Spinal cord (tissue), 10 donors: ENCODE measurements around the gene ME2. TPM values are rescaled to one million over a fixed set of nuclear protein-coding genes. Genes with fewer than 3 reads are reported as not detected.
"Not testable (repeated sequence)": the region's sequence is repeated elsewhere in the genome, so short reads cannot be mapped to it uniquely, and the experiment has no call there.

Source experiments
- DNase-seq, 6 donors: peaks; one replicate each; pipeline versions ENCODE4 v3.0.0 to v3.0.0-alpha.2; 2013 to 2015; ENCODE audit warnings: low spot score in 6 of 6, low read depth in 4 of 6
- H3K27ac ChIP-seq: one replicate; pipeline ENCODE4 v1.5.1; 2013; ENCODE audit warnings: low read depth, low read length, control low read depth
- H3K27me3 ChIP-seq: one replicate; pipeline ENCODE4 v1.6.1; 2013; ENCODE audit warnings: low read length; ENCODE audit not compliant: control insufficient read depth, insufficient read depth
- H3K36me3 ChIP-seq: one replicate; pipeline ENCODE4 v1.6.1; 2013; ENCODE audit warnings: low read length; ENCODE audit not compliant: control insufficient read depth, insufficient read depth
- H3K4me1 ChIP-seq: one replicate; pipeline ENCODE4 v1.6.1; 2013; ENCODE audit warnings: low read length; ENCODE audit not compliant: control insufficient read depth, insufficient read depth
- H3K4me3 ChIP-seq: one replicate; pipeline ENCODE4 v1.5.1; 2013; ENCODE audit warnings: low read depth, low read length, control low read depth
- H3K9me3 ChIP-seq: one replicate; pipeline ENCODE4 v1.6.1; 2013; ENCODE audit warnings: low read length; ENCODE audit not compliant: control insufficient read depth, insufficient read depth
- WGBS: methylation state at CpG from one replicate; pipeline ENCODE4 v1.1.5; 2013; ENCODE audit warnings: missing lambda C conversion rate; ENCODE audit not compliant: insufficient coverage; 5-methylcytosine and 5-hydroxymethylcytosine counted together
- polyA plus RNA-seq, 2 donors: library from polyadenylated mRNA; unstranded; fragments of 120-200 nt; gene quantifications; one replicate each; pipeline ENCODE4 v1.2.1, GENCODE V29; 2013; ENCODE audit not compliant: insufficient read length in 2 of 2
- total RNA-seq, 2 donors: library from RNA; depleted of rRNA in 1 of 2; stranded (reverse); fragments of 120-200 nt in 1 of 2; fragments of >200 nt in 1 of 2; gene quantifications; one replicate each; pipeline versions ENCODE4 v1.2.3 to v1.2.4, GENCODE V29; 2013 to 2014
- donor health status: healthy.

ME2 gene
- total and polyA plus RNA-seq, 4 donors, result 55.2 to 83.7 (median 65.9) TPM

DNA sequence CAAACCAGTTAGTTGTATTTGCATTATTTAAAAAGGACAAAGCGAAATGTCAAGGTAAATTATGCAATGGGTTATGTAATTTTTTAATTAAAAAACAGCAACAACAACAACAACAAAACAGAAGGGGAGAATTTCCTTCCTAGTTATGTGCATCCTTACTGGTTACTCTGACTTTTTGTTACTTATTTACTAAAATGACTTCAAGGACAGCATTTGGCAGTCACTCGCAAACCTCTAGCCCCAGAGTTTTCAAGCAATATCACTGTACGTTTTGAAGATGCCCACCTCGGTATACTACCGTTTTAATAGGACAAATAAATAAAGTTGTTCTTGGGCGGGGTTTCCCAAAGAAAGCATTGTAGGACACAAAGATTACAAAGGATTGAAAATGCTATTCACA lies 34.4 kb upstream of the ME2 start:
- WGBS, result 77% methylated on average over 4 of the region's 6 CpGs

DNA sequence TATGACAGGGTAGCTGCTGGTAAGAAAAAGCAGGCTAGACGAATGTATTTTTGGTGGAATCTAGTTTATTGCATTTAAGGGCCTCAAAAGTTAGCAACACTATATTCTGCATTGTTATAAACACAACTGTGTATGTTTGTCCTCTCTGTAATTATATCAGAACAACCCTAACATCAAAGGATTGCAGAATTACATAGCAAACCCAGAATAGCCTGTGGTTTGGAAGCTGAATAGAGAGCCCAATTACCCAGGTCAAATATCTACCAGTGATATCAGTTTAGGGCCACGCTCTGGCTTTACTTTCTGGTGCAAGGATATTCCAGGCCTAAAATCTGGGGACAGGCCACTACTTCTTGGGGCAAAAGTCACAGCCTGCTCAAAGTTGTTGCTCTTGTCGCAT lies 34.0 kb upstream of the ME2 start:
- Histone ChIP-seq H3K27me3 (no peaks in the 10 kb centered on the region), H3K9me3 (no peaks in the 10 kb centered on the region), H3K27ac (no peak overlapping the region), H3K36me3 (no peaks in the 10 kb centered on the region), H3K4me1 (no peaks in the 10 kb centered on the region), H3K4me3 (no peak overlapping the region)
- DNase-seq, result no peak
- WGBS, result 95% methylated on average over 2 of the region's 3 CpGs

More for the DNA sequence above, 34.4 kb upstream of the ME2 start:
- no peak for DNase-seq
- Histone ChIP-seq H3K27me3 (no peaks in the 10 kb centered on the region), H3K36me3 (no peaks in the 10 kb centered on the region), H3K27ac (no peak overlapping the region), H3K4me1 (no peaks in the 10 kb centered on the region), H3K9me3 (no peaks in the 10 kb centered on the region), H3K4me3 (no peak overlapping the region)

DNA sequence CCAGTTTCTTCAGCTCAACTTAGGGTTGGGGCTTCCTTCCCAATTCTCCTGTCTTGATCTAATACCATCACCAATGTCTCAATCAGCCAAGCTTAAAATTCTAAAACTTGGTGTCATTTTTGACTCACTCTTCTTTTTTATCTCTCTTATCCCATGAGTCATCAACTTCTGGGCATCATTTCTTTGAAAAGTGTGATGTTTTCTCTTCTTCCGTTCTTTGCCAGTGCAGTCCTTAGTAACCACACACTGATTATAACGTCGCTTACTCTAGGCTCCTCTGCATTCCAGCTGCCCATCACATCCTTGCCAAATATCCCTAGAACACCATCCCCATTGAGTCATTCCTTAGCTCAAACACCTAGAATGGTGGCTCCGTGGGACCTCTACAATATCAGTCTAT lies 31.7 kb upstream of the ME2 start:
- no peak overlapping the region for H3K4me3 ChIP-seq
- WGBS, result 93% methylated on average over 3 of the region's 4 CpGs
- no peaks in the 10 kb centered on the region for H3K9me3 ChIP-seq
- H3K36me3 ChIP-seq, result no peaks in the 10 kb centered on the region
- no peak for DNase-seq
- H3K27me3 ChIP-seq, result no peaks in the 10 kb centered on the region
- no peak overlapping the region for H3K27ac ChIP-seq
- H3K4me1 ChIP-seq, result no peaks in the 10 kb centered on the region

DNA sequence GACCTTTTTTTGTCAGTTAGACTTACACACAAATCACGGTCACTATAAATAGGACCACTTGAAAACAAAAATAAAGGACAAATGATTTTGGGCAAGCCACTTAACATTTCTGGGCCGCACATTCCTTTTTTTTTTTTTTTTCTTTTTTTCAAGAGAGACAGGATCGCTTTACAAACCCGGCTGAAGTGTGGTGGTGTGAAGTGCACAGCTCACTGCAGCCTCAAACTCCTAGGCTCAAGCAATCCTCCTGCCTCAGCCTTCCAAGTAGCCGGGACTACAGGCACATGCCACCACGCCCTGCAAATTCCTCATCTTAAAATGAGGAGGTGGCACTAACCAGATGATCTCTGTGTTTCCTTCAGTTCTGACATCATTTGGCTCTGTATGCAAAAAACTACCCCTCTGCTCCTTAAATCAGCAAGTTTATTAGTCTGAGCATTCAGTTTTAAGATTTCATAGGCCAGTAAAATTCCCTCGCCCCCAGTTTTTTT lies 30.8 kb upstream of the ME2 start:
- WGBS, result 95% methylated on average over 3 of the region's 7 CpGs
- no peaks in the 10 kb centered on the region for H3K9me3 ChIP-seq
- H3K4me1 ChIP-seq, result no peaks in the 10 kb centered on the region
- no peak for DNase-seq
- no peak overlapping the region for H3K4me3 ChIP-seq
- no peaks in the 10 kb centered on the region for H3K36me3 ChIP-seq
- H3K27me3 ChIP-seq, result no peaks in the 10 kb centered on the region
- H3K27ac ChIP-seq, result no peak overlapping the region

DNA sequence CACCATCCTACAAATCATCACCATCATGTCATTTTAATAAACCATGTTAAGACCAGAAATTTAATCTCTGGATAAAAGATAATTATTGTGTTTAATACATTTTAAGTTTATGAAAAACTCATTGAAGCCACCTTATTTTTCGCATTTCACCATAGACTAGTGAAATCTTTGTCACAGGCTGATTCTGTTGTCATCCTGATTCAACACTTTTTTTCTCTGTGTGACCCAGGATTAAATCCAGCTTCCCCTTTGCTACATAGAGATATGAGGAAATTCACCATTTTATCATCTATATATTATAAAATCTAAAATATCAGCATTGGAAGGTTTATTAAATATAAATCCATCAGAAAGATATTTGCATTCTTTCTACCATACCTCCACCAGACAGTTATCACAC lies 29.9 kb upstream of the ME2 start:
- no peaks in the 10 kb centered on the region for H3K27me3 ChIP-seq
- H3K9me3 ChIP-seq, result no peaks in the 10 kb centered on the region
- no CpG with 5 or more reads among the region's 1 CpG for WGBS
- no peak for DNase-seq
- no peak overlapping the region for H3K4me3 ChIP-seq
- H3K4me1 ChIP-seq, result no peaks in the 10 kb centered on the region
- H3K36me3 ChIP-seq, result no peaks in the 10 kb centered on the region
- no peak overlapping the region for H3K27ac ChIP-seq

DNA sequence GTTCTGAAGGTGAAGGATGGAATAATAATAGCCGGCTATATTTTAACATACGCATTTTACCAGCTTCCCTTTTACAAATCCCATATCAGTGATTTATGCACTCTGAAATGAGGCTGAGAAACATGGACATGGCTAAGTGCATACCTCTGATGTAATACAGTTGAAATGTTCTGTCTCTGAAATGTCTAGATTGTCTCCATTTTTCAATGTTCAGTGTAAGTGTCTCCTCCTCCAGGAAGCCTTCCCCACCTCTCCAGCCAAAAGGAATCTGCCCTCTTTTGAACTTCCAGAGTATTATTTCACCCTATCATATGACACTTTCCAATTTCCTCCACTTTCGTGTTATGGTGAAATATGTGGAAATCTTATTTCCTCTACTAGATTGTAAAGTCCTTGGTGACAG lies 29.5 kb upstream of the ME2 start:
- no peak overlapping the region for H3K4me3 ChIP-seq
- DNase-seq, result no peak
- WGBS, result no CpG with 5 or more reads among the region's 3 CpGs

DNA sequence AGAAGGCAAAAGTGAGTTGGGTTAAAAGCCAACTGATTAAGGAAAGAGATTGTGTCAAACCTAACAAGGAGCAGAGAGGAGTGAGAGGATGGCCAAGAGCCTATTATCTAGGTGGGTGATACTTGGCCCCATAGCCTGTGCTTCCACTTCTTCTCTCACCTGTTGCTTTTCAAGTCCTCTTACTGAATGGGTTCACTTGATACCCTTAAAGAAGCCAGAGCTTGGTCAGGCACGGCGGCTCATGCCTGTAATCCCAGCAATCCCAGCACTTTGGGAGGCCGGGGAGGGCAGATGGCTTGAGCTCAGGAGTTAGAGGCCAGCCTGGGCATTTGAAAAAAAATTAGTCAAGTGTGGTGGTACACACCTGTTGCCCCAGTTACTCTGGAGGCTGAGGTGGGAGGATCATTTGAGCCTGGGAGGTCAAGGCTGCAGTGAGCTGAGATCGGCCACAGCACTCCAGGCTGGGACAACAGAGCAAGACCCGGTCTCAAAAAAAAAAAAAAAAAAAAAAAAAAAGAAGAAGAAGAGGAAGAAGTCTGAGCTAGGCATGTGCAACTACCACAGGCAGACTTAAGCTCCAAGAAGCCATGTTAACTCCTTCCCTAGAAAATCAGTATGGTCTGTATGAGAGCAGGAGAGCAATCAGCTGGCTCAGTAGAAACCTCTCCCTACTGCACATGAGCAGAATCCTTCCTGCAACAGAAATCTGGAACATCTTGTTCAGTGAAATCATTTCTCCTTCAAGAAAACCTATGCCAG lies 28.4 kb upstream of the ME2 start:
- DNase-seq, result no peak
- Histone ChIP-seq H3K27me3 (no peaks in the 10 kb centered on the region), H3K9me3 (no peaks in the 10 kb centered on the region), H3K4me3 (no peak overlapping the region), H3K36me3 (no peaks in the 10 kb centered on the region), H3K4me1 (no peaks in the 10 kb centered on the region), H3K27ac (no peak overlapping the region)
- 100% methylated on average over 3 of the region's 5 CpGs for WGBS

More for the DNA sequence above, 29.5 kb upstream of the ME2 start:
- no peak overlapping the region for H3K27ac ChIP-seq
- no peaks in the 10 kb centered on the region for H3K36me3 ChIP-seq
- H3K9me3 ChIP-seq, result no peaks in the 10 kb centered on the region
- H3K27me3 ChIP-seq, result no peaks in the 10 kb centered on the region
- no peaks in the 10 kb centered on the region for H3K4me1 ChIP-seq

DNA sequence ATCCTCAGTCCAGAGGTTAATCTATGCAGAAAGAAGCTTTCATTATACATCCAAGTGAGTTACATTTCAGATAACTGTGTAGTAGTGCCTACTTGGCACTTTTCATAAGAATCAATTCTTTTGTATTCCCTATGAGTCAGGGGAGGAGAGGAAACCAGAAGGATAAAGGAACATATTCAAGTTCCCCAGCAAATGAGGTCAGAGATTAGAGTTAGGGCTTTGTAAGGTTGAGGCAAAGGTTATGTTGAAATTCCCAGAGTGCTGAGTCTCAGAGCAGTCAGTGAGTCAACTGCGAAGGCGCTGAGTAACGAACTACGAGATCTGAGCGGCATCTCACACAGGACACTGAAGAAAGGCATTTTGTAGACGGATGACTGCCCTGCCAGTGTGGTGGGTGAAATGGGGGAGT lies 25.1 kb upstream of the ME2 start:
- Histone ChIP-seq H3K27ac (no peak overlapping the region), H3K27me3 (no peaks in the 10 kb centered on the region), H3K36me3 (no peaks in the 10 kb centered on the region), H3K4me3 (no peak overlapping the region), H3K4me1 (no peaks in the 10 kb centered on the region), H3K9me3 (no peaks in the 10 kb centered on the region)
- 67% methylated on average over 5 of the region's 6 CpGs for WGBS
- peak in 1 of 6 donors; percentile 27 for DNase-seq

DNA sequence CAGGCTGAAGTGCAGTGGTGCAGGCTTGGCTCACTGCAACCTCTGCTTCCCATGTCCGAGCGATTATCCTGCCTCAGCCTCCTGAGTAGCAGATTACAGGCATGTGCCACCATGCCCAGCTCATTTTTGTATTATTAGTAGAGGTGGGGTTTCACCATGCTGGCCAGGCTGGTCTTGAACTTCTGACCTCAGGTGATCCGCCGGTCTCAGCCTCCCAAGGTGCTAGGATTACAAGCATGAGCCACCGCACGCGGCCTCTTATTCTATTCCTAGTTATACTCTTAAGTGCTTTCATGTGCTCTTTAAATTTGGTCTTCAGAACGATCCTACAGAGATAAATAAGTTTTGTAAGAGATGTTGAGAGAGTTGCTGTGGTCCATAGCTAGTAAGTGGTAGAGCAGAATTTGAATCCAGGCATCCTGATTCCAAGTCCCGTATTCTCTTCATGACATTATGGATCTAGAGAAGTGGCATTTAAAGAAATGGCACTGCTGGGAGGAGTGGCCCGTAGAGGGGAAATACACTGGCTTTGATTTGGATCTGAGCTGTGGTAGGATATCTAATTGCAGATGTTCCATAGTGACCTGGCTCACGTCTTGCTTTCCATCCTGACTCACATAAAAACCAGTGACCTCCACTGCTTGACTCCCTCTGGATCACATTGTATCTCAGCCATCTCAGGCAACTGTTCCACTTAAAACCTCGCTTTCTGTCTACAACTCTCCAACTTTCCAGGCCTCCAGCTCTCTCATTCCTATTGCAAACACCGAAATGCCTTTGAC lies 22.8 kb upstream of the ME2 start:
- 80% methylated on average over 3 of the region's 13 CpGs for WGBS
- Histone ChIP-seq H3K27ac (no peak overlapping the region), H3K27me3 (no peaks in the 10 kb centered on the region), H3K9me3 (no peaks in the 10 kb centered on the region), H3K4me3 (no peak overlapping the region), H3K36me3 (no peaks in the 10 kb centered on the region), H3K4me1 (no peaks in the 10 kb centered on the region)
- no peak for DNase-seq

DNA sequence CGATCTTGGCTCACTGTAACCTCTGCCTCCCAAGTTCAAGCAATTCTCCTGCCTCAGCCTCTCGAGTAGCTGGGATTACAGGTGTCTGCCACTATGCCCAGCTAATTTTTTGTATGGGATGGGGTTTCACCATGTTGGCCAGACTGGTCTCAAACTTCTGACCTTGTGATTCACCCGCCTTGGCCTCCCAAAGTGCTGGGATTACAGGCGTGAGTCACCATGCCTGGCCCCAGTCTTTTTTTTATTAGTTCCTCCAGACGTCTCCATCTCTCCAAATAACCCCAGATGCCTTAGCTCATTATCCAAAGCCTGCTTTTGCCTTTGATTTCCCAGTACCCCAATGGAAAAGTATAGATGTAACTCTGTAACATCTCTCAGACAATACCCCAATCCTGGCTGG lies 21.8 kb upstream of the ME2 start:
- WGBS, result 86% methylated on average over 3 of the region's 5 CpGs

More for the DNA sequence above, 21.8 kb upstream of the ME2 start:
- not testable (repeated sequence) for H3K4me1 ChIP-seq, H3K36me3 ChIP-seq, DNase-seq, H3K9me3 ChIP-seq, H3K27me3 ChIP-seq, H3K4me3 ChIP-seq, H3K27ac ChIP-seq
